Endothelial cell of umbilical vein (primary cell): Measurements from ENCODE around the gene CNST. TPM values are rescaled to one million over a fixed set of nuclear protein-coding genes. Genes with fewer than 3 reads are reported as not detected.

Experiments used
- BruUV-seq: library from RNA; stranded (reverse); fragments of 400-500 nt; replicated peaks from 2 replicates; lab custom pipeline; 2021; lab: Mats Ljungman, UMichigan
- CTCF ChIA-PET: fragments of 300-600, 350-600 bp; sonication (Branson Sonifier 250); formaldehyde crosslinking; loops from one replicate; lab custom pipeline; 2021; ENCODE audit warnings: antibody characterized with exemption, inconsistent platforms; lab: Charles Lee
- POLR2A ChIA-PET: fragments of 300-600, 350-600 bp; sonication (Branson Sonifier 250); formaldehyde crosslinking; loops from one replicate; lab custom pipeline; 2021; ENCODE audit warnings: antibody characterized with exemption, inconsistent platforms; lab: Charles Lee
- DNase-seq: peaks from one replicate; pipeline ENCODE4 v3.0.0-alpha.2; 2011; ENCODE audit warnings: low read depth, low spot score
- FAIRE-seq: peaks from 2 replicates; lab custom pipeline; 2011; peaks lifted over from hg19 to GRCh38; lab: Jason Lieb, UNC
- H2AFZ ChIP-seq: 2 replicates; pipeline ENCODE4 v1.6.0; 2012; ENCODE audit warnings: low read depth, low read length, control low read depth, inconsistent platforms
- H3K27ac ChIP-seq: 2 replicates; pipeline ENCODE4 v1.5.1; 2011; ENCODE audit warnings: low read depth, mild to moderate bottlenecking, control low read depth, low read length, moderate library complexity; ENCODE audit not compliant: insufficient read depth
- H3K27me3 ChIP-seq, 2 experiments: 2 replicates each; pipeline versions ENCODE4 v1.6.0 to v1.6.1; 2011; ENCODE audit warnings: low read length in 2 of 2, mixed read lengths in 1 of 2; ENCODE audit not compliant: control insufficient read depth in 2 of 2, insufficient read depth in 2 of 2
- H3K36me3 ChIP-seq, 2 experiments: 2 replicates in 1 of 2; 3 replicates in 1 of 2; pipeline ENCODE4 v1.5.1; 2011; ENCODE audit warnings: low read length in 2 of 2, mild to moderate bottlenecking in 1 of 2, moderate library complexity in 1 of 2; ENCODE audit not compliant: control insufficient read depth in 2 of 2, insufficient read depth in 2 of 2; ENCODE audit errors: extremely low read depth in 1 of 2
- H3K4me1 ChIP-seq: 3 replicates; pipeline ENCODE4 v1.5.1; 2011; ENCODE audit warnings: mild to moderate bottlenecking, low read length; ENCODE audit not compliant: control insufficient read depth, insufficient read depth; ENCODE audit errors: extremely low read depth
- H3K4me2 ChIP-seq: 2 replicates; pipeline ENCODE4 v1.6.1; 2011; ENCODE audit warnings: low read length, control low read depth, mixed read lengths; ENCODE audit not compliant: insufficient read depth
- H3K4me3 ChIP-seq, 3 experiments: fragments of 200-600 bp in 1 of 3; sonication (generic), shearing (Covaris generic) in 1 of 3; replicated peaks in 1 of 3; 2 replicates each; pipeline ENCODE4 v1.5.1; 2011 to 2016; ENCODE audit warnings: control low read depth in 3 of 3, low read length in 3 of 3, mild to moderate bottlenecking in 2 of 3, inconsistent platforms in 1 of 3, low read depth in 1 of 3, moderate library complexity in 1 of 3; ENCODE audit not compliant: insufficient read depth in 1 of 3
- H3K79me2 ChIP-seq: 2 replicates; pipeline ENCODE4 v1.6.0; 2012; ENCODE audit warnings: low read length, inconsistent platforms; ENCODE audit not compliant: control insufficient read depth, insufficient read depth
- H3K9ac ChIP-seq: replicated peaks from 2 replicates; pipeline ENCODE3; 2011; ENCODE audit warnings: low read length, control low read depth; ENCODE audit not compliant: insufficient read depth; ENCODE audit errors: extremely low read depth
- H3K9me1 ChIP-seq: replicated peaks from 3 replicates; pipeline ENCODE4 v1.6.0; 2011; ENCODE audit warnings: mild to moderate bottlenecking, low read length; ENCODE audit not compliant: control insufficient read depth, insufficient read depth; ENCODE audit errors: extremely low read depth
- H3K9me3 ChIP-seq: replicated peaks from 2 replicates; pipeline ENCODE4 v1.5.1; 2012; ENCODE audit warnings: low read length, inconsistent platforms; ENCODE audit not compliant: control insufficient read depth, insufficient read depth
- H4K20me1 ChIP-seq: replicated peaks from 2 replicates; pipeline ENCODE3; 2011; ENCODE audit warnings: mild to moderate bottlenecking, low read length; ENCODE audit not compliant: control insufficient read depth, insufficient read depth; ENCODE audit errors: extremely low read depth
- EZH2 ChIP-seq: IDR thresholded peaks from 2 replicates; pipeline ENCODE4 v1.6.1; 2012; ENCODE audit warnings: borderline replicate concordance, low read depth, mild to moderate bottlenecking, moderate library complexity, low read length, inconsistent platforms; ENCODE audit not compliant: severe bottlenecking
- FOS ChIP-seq: IDR thresholded peaks from 2 replicates; pipeline ENCODE4 v1.6.1; 2011; ENCODE audit warnings: mild to moderate bottlenecking, low read length, moderate library complexity, borderline replicate concordance; ENCODE audit not compliant: insufficient read depth
- GATA2 ChIP-seq: IDR thresholded peaks from 2 replicates; pipeline ENCODE4 v1.7.0; 2011; ENCODE audit warnings: low read depth, mild to moderate bottlenecking, moderate library complexity, mixed read lengths, low read length; ENCODE audit not compliant: insufficient read length, insufficient read depth
- JUN ChIP-seq: IDR thresholded peaks from 2 replicates; pipeline ENCODE4 v1.6.1; 2011; ENCODE audit warnings: borderline replicate concordance, low read depth; ENCODE audit not compliant: insufficient read length, insufficient read depth
- MAX ChIP-seq: IDR thresholded peaks from 2 replicates; pipeline ENCODE4 v1.6.1; 2011; ENCODE audit not compliant: insufficient read depth, insufficient read length
- MYC ChIP-seq: IDR thresholded peaks from one replicate; pipeline ENCODE4 v1.6.1; 2011; ENCODE audit warnings: mild to moderate bottlenecking, low read depth, low read length
- POLR2A ChIP-seq: IDR thresholded peaks from 2 replicates; pipeline ENCODE4 v1.6.1; 2012; ENCODE audit warnings: low read depth, mild to moderate bottlenecking, control low read depth, low read length
- POLR2AphosphoS5 ChIP-seq: IDR thresholded peaks from 2 replicates; pipeline ENCODE4 v1.6.1; 2012; ENCODE audit warnings: low read depth, mild to moderate bottlenecking, control low read depth, low read length, moderate library complexity; ENCODE audit not compliant: insufficient read depth
- dilution Hi-C: fragments of 300-500 bp; cut with MboI; formaldehyde crosslinking; loops from one replicate; pipeline ENCODE4 v1.15.0; 2019; ENCODE audit warnings: low sequenced_read_pairs; ENCODE audit not compliant: extremely low pct_ligation_motif_present
- intact Hi-C: fragments of 100-400 bp; cut with micrococcal nuclease; formaldehyde crosslinking; loops from one replicate; pipeline ENCODE4 v1.10.0; 2022
- polyA plus RNA-seq, 4 experiments: library from polyadenylated mRNA; depleted of rRNA in 3 of 4; stranded (reverse) in 3 of 4; unstranded in 1 of 4; fragments of >200 nt; gene quantifications; 2 replicates each; pipeline versions ENCODE4 v1.2.1 to v1.2.3, GENCODE V29; 2011 to 2012; ENCODE audit warnings: missing spikeins in 1 of 4
- total RNA-seq: library from RNA; stranded (reverse); gene quantifications from 2 replicates; pipeline ENCODE4 v1.2.3, GENCODE V29; 2021
- TF ChIP-seq, protein P1 (sequence below), 2 donors: IDR thresholded peaks; 1 replicate in 1 of 2; 2 replicates in 1 of 2; pipeline ENCODE4 v1.5.1; 2011; ENCODE audit warnings: low read length in 2 of 2, mild to moderate bottlenecking in 2 of 2, moderate library complexity in 2 of 2, control low read depth in 1 of 2, inconsistent platforms in 1 of 2, low read depth in 1 of 2; ENCODE audit not compliant: insufficient read depth in 1 of 2; ENCODE audit errors: extremely low read depth in 1 of 2

Gene CNST
- total and polyA plus RNA-seq, 2 donors (not counting 3 experiments of a cell fraction or from before 2014, with no cell fraction given), result 6.3 to 18.1 TPM

DNA sequence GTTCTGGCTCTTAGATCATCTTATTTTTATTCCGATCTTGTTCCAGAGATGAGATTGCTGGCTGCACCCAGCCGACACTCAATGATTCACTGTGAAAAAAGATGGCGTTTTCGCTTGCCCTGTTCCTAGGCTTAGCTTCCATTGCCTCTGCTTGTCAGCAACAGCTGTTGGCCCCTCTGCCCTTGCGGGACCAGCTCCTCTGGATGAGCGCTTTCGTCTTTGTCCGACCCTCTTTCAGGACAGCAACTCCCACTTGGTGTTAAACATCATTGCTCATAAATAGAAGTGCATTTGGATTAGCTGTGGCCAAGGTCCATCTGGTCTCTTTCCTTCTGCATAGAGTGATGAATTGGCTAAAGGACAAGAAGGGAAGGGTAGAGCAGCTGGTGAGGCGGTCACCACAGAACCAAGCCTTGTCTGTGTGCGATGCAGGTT is 114.5 kb downstream of the CNST start:
- POLR2A ChIA-PET, result interaction anchor here (0.6 kb wide), 1 partner anchor 174 kb away, joined by 5 read pairs; the partner anchor contains the start of gene SMYD3
- no peak for TF ChIP-seq MYC
- TF ChIP-seq MAX, result no peak
- no peak for TF ChIP-seq GATA2
- no peak for TF ChIP-seq JUN
- no peak for TF ChIP-seq POLR2A
- TF ChIP-seq, protein P1, sequence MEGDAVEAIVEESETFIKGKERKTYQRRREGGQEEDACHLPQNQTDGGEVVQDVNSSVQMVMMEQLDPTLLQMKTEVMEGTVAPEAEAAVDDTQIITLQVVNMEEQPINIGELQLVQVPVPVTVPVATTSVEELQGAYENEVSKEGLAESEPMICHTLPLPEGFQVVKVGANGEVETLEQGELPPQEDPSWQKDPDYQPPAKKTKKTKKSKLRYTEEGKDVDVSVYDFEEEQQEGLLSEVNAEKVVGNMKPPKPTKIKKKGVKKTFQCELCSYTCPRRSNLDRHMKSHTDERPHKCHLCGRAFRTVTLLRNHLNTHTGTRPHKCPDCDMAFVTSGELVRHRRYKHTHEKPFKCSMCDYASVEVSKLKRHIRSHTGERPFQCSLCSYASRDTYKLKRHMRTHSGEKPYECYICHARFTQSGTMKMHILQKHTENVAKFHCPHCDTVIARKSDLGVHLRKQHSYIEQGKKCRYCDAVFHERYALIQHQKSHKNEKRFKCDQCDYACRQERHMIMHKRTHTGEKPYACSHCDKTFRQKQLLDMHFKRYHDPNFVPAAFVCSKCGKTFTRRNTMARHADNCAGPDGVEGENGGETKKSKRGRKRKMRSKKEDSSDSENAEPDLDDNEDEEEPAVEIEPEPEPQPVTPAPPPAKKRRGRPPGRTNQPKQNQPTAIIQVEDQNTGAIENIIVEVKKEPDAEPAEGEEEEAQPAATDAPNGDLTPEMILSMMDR (IDR thresholded peaks at IDR 0.05; ENCODE audit: extremely low read depth in 1 of 2, insufficient read depth in 1 of 2, low read depth in 1 of 2, low read length in 2 of 2), result no peak
- no peak for TF ChIP-seq FOS
- TF ChIP-seq POLR2AphosphoS5, result no peak
- TF ChIP-seq EZH2, result no peak
- Histone ChIP-seq H3K27ac (no peak overlapping the region), H3K79me2 (no peaks in the 10 kb centered on the region), H3K27me3 (no peaks in the 10 kb centered on the region), H3K4me1 (peaks cover 4% of the 10 kb centered on the region), H3K4me3 (no peak overlapping the region), H3K9me1 (no peaks in the 10 kb centered on the region), H3K9ac (no peak overlapping the region), H3K4me2 (no peak overlapping the region), H3K36me3 (no peaks in the 10 kb centered on the region), H4K20me1 (no peaks in the 10 kb centered on the region), H2AFZ (no peak overlapping the region), H3K9me3 (no peaks in the 10 kb centered on the region)
- FAIRE-seq (no peak), DNase-seq (no peak)
- dilution Hi-C loops, result no loop called here
- no TSS peak for BruUV-seq
- CTCF ChIA-PET, result interaction anchor here (1.6 to 3.2 kb wide), 2 partner anchors 9 to 1528 kb away, joined by 3 to 18 read pairs; no protein-coding TSS in a partner anchor
- intact Hi-C loops, result no loop called here
